ENCODE results near the gene HNF4A.

- TF ChIP-seq CTCF (IDR thresholded peaks at IDR 0.05) (no peak), ZNF512 (CRISPR knock-in tag; IDR thresholded peaks at IDR 0.05; ENCODE audit: borderline replicate concordance) (no peak), ZNF416 (CRISPR knock-in tag; IDR thresholded peaks at IDR 0.05) (no peak), TP53 (CRISPR knock-in tag; IDR thresholded peaks at IDR 0.05) (no peak), MLX (CRISPR knock-in tag; IDR thresholded peaks at IDR 0.05) (no peak), ZNF317 (CRISPR knock-in tag; IDR thresholded peaks at IDR 0.05; ENCODE audit: borderline replicate concordance, low read depth) (no peak), ZNF263 (CRISPR knock-in tag; IDR thresholded peaks at IDR 0.05; ENCODE audit: low read depth) (no peak), ATF6 (CRISPR knock-in tag; IDR thresholded peaks at IDR 0.05) (no peak), IRF1 (CRISPR knock-in tag; IDR thresholded peaks at IDR 0.05) (no peak), ETV6 (CRISPR knock-in tag; IDR thresholded peaks at IDR 0.05) (no peak), ZNF281 (CRISPR knock-in tag; IDR thresholded peaks at IDR 0.05) (no peak)
Measured at GRCh38 chr20:44436393-44436792, 80.9 kb downstream of the HNF4A start.
